Measurements from ENCODE around the gene FGF14. TPM values are rescaled to one million over a fixed set of nuclear protein-coding genes. Genes with fewer than 3 reads are reported as not detected.

Gene FGF14
- total RNA-seq, 1 experiment from 2014 or later = 0.22 TPM

- Histone ChIP-seq H3K79me2 (ENCODE audit: insufficient read depth, low read length) (no peaks in the 10 kb centered on the region), H3K56ac (ENCODE audit: insufficient read length, low read depth, low read length) (no peak overlapping the region)
- no CpG with 5 or more reads among the region's 3 CpGs for WGBS (ENCODE audit: extremely low coverage, insufficient read length, low lambda C conversion rate)
Measured at GRCh38 chr13:102294407-102295018, 107.3 kb downstream of the FGF14 start.

More at GRCh38 chr13:102294407-102295018, 107.3 kb downstream of the FGF14 start:
- Mint-ChIP-seq H3K4me3 (no peak overlapping the region), H3K9me3 (no peaks in the 10 kb centered on the region), H3K27me3 (ENCODE audit: low read depth) (no peaks in the 10 kb centered on the region), H3K27ac (no peak overlapping the region), H3K4me1 (peaks cover 0 to 2% of the 10 kb centered on the region in 2 experiments; a peak in 1 of 4 replicates), H3K36me3 (ENCODE audit: insufficient read depth in 1 of 3, low read depth in 3 of 3) (no peaks in the 10 kb centered on the region)
- Histone ChIP-seq H3T11ph (ENCODE audit: low read length) (no peak overlapping the region), H2BK12ac (ENCODE audit: insufficient read length, low read depth, low read length) (no peak overlapping the region), H2AFZ (ENCODE audit: low read length) (no peak overlapping the region), H3K27me3 (ENCODE audit: insufficient read depth, low read length) (no peaks in the 10 kb centered on the region), H3K4me2 (ENCODE audit: insufficient read depth, insufficient read length, low read length) (no peak overlapping the region), H4K20me1 (ENCODE audit: control insufficient read depth, insufficient read depth, insufficient read length) (no peaks in the 10 kb centered on the region), H2BK15ac (ENCODE audit: low read depth, low read length) (no peak overlapping the region), H3K9ac (ENCODE audit: extremely low read depth, insufficient read length, low read length) (no peak overlapping the region), H3K23me2 (ENCODE audit: insufficient read length, low read depth, low read length, poor library complexity, severe bottlenecking) (no peaks in the 10 kb centered on the region), H3K23ac (ENCODE audit: insufficient read length, low read depth, low read length) (no peak overlapping the region), H4K5ac (ENCODE audit: insufficient read length, low read depth, low read length) (no peak overlapping the region), H4K91ac (ENCODE audit: insufficient read length, low read depth, low read length) (no peak overlapping the region), H4K8ac (replicated peaks; ENCODE audit: insufficient read length, low read depth, low read length) (no peak overlapping the region), H2BK120ac (ENCODE audit: low read depth, low read length, poor library complexity, severe bottlenecking) (no peak overlapping the region), H3K27ac (ENCODE audit: insufficient read length, low read depth, low read length) (no peak overlapping the region), H3K18ac (ENCODE audit: insufficient read length, low read depth, low read length) (no peak overlapping the region), H2AK5ac (ENCODE audit: insufficient read length, low read length) (no peak overlapping the region), H2BK20ac (ENCODE audit: low read depth, low read length, poor library complexity, severe bottlenecking) (no peak overlapping the region), H3K79me1 (ENCODE audit: insufficient read depth, low read depth, low read length, poor library complexity, severe bottlenecking) (no peaks in the 10 kb centered on the region), H3K9me3 (ENCODE audit: control insufficient read depth, low read depth, low read length) (no peaks in the 10 kb centered on the region), H3K4me1 (ENCODE audit: insufficient read depth, low read length) (no peaks in the 10 kb centered on the region), H3K14ac (ENCODE audit: insufficient read depth, low read length) (no peak overlapping the region), H2BK5ac (ENCODE audit: insufficient read length, low read length) (no peak overlapping the region), H3K4ac (ENCODE audit: low read depth, low read length) (no peak overlapping the region)
- TF ChIP-seq CTCF (conservative IDR thresholded peaks at IDR 0.05) = no peak
- no peak for DNase-seq

Measured in H9 (cell line).